EL (cell line): ENCODE results near the gene TXN2.
"Not testable (repeated sequence)": the region's sequence is repeated elsewhere in the genome, so short reads cannot be mapped to it uniquely, and the experiment has no call there.

Experiments
- DNase-seq: peaks from one replicate; pipeline ENCODE4 v3.0.0-alpha.2; 2016

Gene TXN2

DNA sequence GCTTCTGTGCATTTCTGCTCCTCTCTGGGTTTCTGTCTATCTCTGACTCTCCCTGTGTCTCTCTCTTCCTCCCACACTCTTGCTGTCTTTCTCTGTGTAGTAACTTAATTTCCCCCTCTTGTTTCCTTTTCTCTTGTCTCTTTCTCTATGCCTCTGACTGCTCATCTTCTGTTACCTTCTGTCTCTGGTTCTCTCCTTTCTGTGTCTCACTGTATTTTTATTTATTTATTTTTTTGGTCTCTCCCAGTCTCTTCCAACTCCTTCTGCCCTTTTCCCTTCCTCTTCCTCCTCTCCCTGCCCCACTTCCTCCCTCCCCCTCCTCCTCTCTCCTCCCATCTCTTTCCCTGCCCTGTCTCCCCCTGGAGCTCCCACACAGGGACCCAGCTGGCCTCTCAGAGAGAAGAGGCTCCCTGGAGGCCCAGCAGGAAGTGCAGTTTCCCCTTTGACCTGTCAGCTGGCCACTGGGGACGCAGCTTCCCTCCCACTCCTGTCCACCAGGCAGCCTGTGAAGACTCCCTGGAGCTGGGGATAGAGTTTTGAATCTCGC, 55.4 kb downstream of the TXN2 start:
- DNase-seq, result peak; percentile 68

DNA sequence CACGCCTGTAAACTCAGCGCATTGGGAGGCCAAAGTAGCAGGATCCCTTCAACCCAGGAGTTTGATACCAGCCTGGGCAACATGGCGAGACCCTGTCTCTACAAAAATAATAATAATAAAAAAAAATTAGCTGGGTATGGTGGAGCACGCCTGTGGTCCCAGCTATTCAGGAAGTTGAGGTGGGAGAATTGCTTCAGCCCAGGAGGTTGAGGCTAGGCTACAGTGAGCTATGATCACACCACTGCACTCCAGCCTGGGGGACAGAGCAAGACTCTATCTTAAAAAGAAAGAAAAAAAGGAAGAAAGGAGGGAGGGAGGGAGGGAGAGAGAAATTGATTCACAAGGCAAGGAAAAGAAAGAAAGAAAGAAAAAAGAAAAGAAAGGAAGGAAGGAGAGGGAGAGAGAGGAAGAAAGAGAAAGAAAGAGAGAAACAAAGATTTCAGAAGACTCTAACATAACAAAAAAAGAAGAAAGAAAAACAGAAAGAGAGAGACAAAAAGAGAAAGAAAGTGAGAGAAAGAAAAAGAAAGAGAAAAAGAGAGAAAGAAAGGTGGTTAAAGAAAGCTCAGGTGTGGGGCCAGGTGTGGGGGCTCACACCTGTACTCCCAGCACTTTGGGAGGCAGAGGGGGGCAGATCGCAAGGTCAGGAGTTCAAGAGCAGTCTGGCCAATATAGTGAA, 56.4 kb downstream of the TXN2 start:
- no peak for DNase-seq

DNA sequence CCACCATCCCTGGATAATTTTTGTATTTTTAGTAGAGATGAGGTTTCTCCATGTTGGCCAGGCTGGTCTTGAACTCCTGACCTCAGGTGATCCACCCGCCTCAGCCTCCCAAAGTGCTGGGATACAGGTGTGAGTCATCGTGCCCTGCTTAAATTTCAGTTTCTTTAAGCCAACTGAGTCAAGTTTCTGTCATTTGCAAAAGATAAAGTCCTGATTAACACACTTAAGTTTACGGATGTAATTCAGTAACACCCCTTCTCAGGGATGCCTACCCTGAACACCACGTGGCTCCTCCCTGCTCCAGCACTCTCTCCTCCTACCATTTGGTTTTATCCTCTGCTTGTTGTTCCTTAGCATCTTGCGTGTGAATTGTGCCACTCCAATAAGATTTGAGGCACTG, 57.0 kb downstream of the TXN2 start:
- DNase-seq, result not testable (repeated sequence)

GRCh38 chr22:36423461-36424404, 57.7 kb downstream of the TXN2 start:
- DNase-seq, result no peak

- no peak for DNase-seq
Measured at GRCh38 chr22:36422287-36423014, 59.0 kb downstream of the TXN2 start.

GRCh38 chr22:36419912-36420882, 61.2 kb downstream of the TXN2 start:
- DNase-seq, result no peak

DNA sequence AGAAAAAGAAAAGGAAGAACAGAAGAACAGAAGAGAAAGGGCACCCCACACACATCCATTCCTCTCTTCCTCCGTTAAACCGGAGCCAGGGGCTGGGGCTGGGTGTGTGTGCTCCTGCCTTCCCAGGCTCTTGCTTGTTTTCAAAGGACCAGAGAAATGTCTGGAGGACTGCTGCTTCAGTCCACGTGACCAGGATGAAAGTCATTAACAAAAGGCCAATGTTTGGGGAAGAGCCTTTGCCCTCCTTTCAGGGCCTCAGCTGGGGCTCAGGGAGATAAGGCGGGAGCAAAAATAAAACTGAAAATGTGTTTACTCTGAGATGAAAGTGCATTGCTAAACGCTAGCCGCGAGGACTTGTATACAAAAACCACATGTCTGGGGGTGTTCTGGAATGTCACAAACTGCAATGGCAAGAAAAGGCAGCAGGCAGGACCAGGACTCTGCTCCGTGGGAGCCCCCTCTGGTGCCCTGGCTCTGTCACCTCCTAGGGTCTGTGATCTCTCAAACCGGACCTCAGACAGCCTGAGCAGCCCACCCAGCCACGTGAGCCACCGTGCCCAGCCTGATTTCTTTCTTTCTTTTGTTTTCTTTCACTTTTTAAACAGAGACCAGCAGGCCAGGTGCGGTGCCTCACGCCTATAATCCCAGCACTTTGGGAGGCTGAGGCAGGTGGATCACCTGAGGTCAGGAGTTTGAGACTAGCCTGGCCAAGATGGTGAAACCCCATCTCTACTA, 62.1 kb downstream of the TXN2 start:
- peak; percentile 57 for DNase-seq

DNA sequence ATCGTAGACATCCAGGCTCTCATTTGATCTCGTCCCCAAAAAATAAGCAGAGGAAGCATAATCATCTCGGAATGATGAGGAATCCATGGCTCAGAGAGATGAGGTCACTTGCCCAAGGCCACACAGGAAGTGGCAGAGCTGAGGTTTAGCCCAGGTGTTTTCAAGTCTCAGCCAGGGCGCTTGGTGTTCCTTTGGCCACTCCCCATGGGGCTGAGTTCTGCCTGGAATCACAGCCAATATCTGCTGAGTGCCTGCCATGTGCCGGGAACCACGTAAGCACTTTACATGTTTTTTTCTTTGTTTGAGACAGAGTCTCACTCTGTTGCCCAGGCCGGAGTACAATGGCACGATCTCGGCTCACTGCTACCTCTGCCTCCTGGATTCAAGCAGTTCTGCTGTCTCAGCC, 64.2 kb downstream of the TXN2 start:
- peak; percentile 88 for DNase-seq
